PC-3 (cell line): ENCODE measurements around the gene GRWD1. TPM values are rescaled to one million over a fixed set of nuclear protein-coding genes. Genes with fewer than 3 reads are reported as not detected.
A peak's percentile ranks its signal among the peaks of the same experiment; 100 is the strongest.

Experiments
- ATAC-seq: fragments of 200-7000 bp; cut with Tn5 transposase; 2 replicates; pipeline ENCODE4 v1.9.1; 2020; ENCODE audit warnings: mild to moderate bottlenecking, moderate library complexity
- BruUV-seq: library from RNA; stranded (reverse); fragments of 400-500 nt; replicated peaks from 2 replicates; lab custom pipeline; 2021; lab: Mats Ljungman, UMichigan
- CTCF ChIA-PET: fragments of 300-600 bp; sonication (Branson Sonifier 250); formaldehyde crosslinking; loops from one replicate; lab custom pipeline; 2022; ENCODE audit warnings: antibody characterized with exemption; lab: Charles Lee
- POLR2A ChIA-PET: fragments of 300-600 bp; sonication (Branson Sonifier 250); formaldehyde crosslinking; loops from one replicate; lab custom pipeline; 2022; ENCODE audit warnings: antibody characterized with exemption; ENCODE audit not compliant: unreplicated experiment; lab: Charles Lee
- DNase-seq: peaks from one replicate; pipeline ENCODE4 v3.0.0-alpha.2; 2015
- H2AFZ ChIP-seq: fragments of 300-600 bp; sonication (generic); 2 replicates; pipeline ENCODE4 v1.6.0; 2016; ENCODE audit warnings: antibody characterized with exemption, low read length
- H3F3A ChIP-seq: fragments of 300-600 bp; sonication (generic); one replicate; pipeline ENCODE4 v1.6.0; 2017; ENCODE audit warnings: antibody characterized with exemption, low read length, control low read depth, mild to moderate bottlenecking; ENCODE audit not compliant: unreplicated experiment
- H3K27ac ChIP-seq: fragments of 300-600 bp; sonication (generic); 2 replicates; pipeline ENCODE4 v1.5.1; 2016; ENCODE audit warnings: mild to moderate bottlenecking, low read length
- H3K27me3 ChIP-seq: fragments of 300-600 bp; sonication (generic); 2 replicates; pipeline ENCODE4 v1.6.1; 2016; ENCODE audit warnings: low read length, mixed read lengths
- H3K36me3 ChIP-seq: fragments of 300-600 bp; sonication (generic); 2 replicates; pipeline ENCODE4 v1.6.1; 2016; ENCODE audit warnings: low read depth, mixed run types, low read length, mixed read lengths
- H3K4me1 ChIP-seq: fragments of 300-600 bp; sonication (generic); 2 replicates; pipeline ENCODE4 v1.5.1; 2016; ENCODE audit warnings: low read length; ENCODE audit not compliant: insufficient read depth
- H3K4me2 ChIP-seq: fragments of 300-600 bp; sonication (generic); 2 replicates; pipeline ENCODE4 v1.6.0; 2016; ENCODE audit warnings: low read length
- H3K4me3 ChIP-seq: fragments of 300-600 bp; sonication (generic); 2 replicates; pipeline ENCODE4 v1.5.1; 2016; ENCODE audit warnings: mild to moderate bottlenecking, low read length, mixed read lengths
- H3K79me2 ChIP-seq: fragments of 300-600 bp; sonication (generic); 2 replicates; pipeline ENCODE4 v1.6.1; 2017; ENCODE audit warnings: low read length, mixed read lengths
- H3K9ac ChIP-seq: fragments of 300-600 bp; sonication (generic); 2 replicates; pipeline ENCODE4 v1.6.0; 2016; ENCODE audit warnings: mild to moderate bottlenecking, low read length
- H3K9me2 ChIP-seq: fragments of 300-600 bp; sonication (generic); replicated peaks from 2 replicates; pipeline ENCODE4 v1.6.1; 2016; ENCODE audit warnings: mixed run types, low read length, mixed read lengths
- H3K9me3 ChIP-seq: fragments of 300-600 bp; sonication (generic); 2 replicates; pipeline ENCODE4 v1.6.1; 2016; ENCODE audit warnings: low read length, mixed read lengths
- H4K20me1 ChIP-seq: fragments of 300-600 bp; sonication (generic); 2 replicates; pipeline ENCODE4 v1.6.1; 2016; ENCODE audit warnings: low read length, mixed read lengths
- CTCF ChIP-seq: fragments of 300-600 bp; sonication (generic); conservative IDR thresholded peaks from 2 replicates; pipeline ENCODE4 v1.5.1; 2017; ENCODE audit warnings: antibody characterized with exemption, low read depth, mild to moderate bottlenecking, low read length
- EZH2 ChIP-seq: fragments of 300-600 bp; sonication (generic); IDR thresholded peaks from one replicate; pipeline ENCODE4 v1.6.1; 2017; ENCODE audit warnings: antibody characterized with exemption, mild to moderate bottlenecking, low read length; ENCODE audit not compliant: unreplicated experiment
- EZH2phosphoT487 ChIP-seq: fragments of 300-600 bp; sonication (generic); IDR thresholded peaks from 2 replicates; pipeline ENCODE4 v1.6.1; 2018; ENCODE audit warnings: mild to moderate bottlenecking, antibody characterized with exemption, low read length, borderline replicate concordance
- intact Hi-C: fragments of 100-400 bp; cut with micrococcal nuclease; formaldehyde crosslinking; loops from 2 replicates; pipeline ENCODE4 v1.9.0; 2023
- total RNA-seq: library from RNA; depleted of rRNA; stranded (reverse); fragments of >200 nt; gene quantifications from 2 replicates; pipeline ENCODE4 v1.2.3, GENCODE V29; 2014; rRNA removed

The GRWD1 gene
- total RNA-seq, 1 experiment from 2014 or later, result 33.2 TPM

- no peaks in the 10 kb centered on the region for H3K9me3 ChIP-seq
- no peaks in the 10 kb centered on the region for H4K20me1 ChIP-seq
- ATAC-seq (no peak), DNase-seq (peak; percentile 50)
- no peak overlapping the region for H2AFZ ChIP-seq
- BruUV-seq, result no TSS peak
- no peak overlapping the region for H3K9ac ChIP-seq
- intact Hi-C loops, result no loop called here
- H3K27ac ChIP-seq, result no peak overlapping the region
- ChIA-PET CTCF (interaction anchor here (0.6 to 1.3 kb wide), 14 partner anchors 14 to 260 kb away, joined by 4 to 50 read pairs (median 6); partner anchors contain the start of gene KDELR1), POLR2A (interaction anchor here (0.6 kb wide), 2 partner anchors 13 to 83 kb away, joined by 3 to 6 read pairs; no protein-coding TSS in a partner anchor)
- H3K9me2 ChIP-seq, result no peaks in the 10 kb centered on the region
- H3K4me1 ChIP-seq, result peaks cover 6% of the 10 kb centered on the region
- H3K27me3 ChIP-seq, result no peaks in the 10 kb centered on the region
- no peak overlapping the region for H3K4me2 ChIP-seq
- H3K4me3 ChIP-seq, result no peak overlapping the region
- TF ChIP-seq CTCF (peak; percentile 62), EZH2 (no peak), EZH2phosphoT487 (no peak)
- H3F3A ChIP-seq, result no peaks in the 10 kb centered on the region
- H3K36me3 ChIP-seq, result no peaks in the 10 kb centered on the region
- H3K79me2 ChIP-seq, result no peaks in the 10 kb centered on the region
Observed at GRCh38 chr19:48506138-48506733, 60.5 kb downstream of the GRWD1 start.

Other genes with a start within 250 kb of the GRWD1 start
- gene CARD8, start 190.1 kb upstream of the GRWD1 start, total RNA-seq, result 6.8 and 8.7 TPM in 2 replicates
- 0.29 and 0.40 TPM in 2 replicates for gene ZNF114, start 175.9 kb upstream of the GRWD1 start, total RNA-seq
- gene EMP3, start 120.4 kb upstream of the GRWD1 start, total RNA-seq, result 31.9 and 38.1 TPM in 2 replicates
- gene TMEM143, start 82.0 kb upstream of the GRWD1 start, total RNA-seq, result 1.3 and 7.1 TPM in 2 replicates
- not detected in 2 replicates for gene SYNGR4, start 81.6 kb upstream of the GRWD1 start, total RNA-seq
- 90.2 and 101 TPM in 2 replicates for gene KDELR1, start 54.4 kb upstream of the GRWD1 start, total RNA-seq
- 0.51 and 1.0 TPM in 2 replicates for gene GRIN2D, start 52.3 kb upstream of the GRWD1 start, total RNA-seq
- 1.4 and 2.2 TPM in 2 replicates for gene KCNJ14, start 9.6 kb downstream of the GRWD1 start, total RNA-seq
- gene CYTH2, start 23.4 kb downstream of the GRWD1 start, total RNA-seq, result 50.5 and 58.6 TPM in 2 replicates
- gene LMTK3, start 65.9 kb downstream of the GRWD1 start, total RNA-seq, result 4.8 and 8.3 TPM in 2 replicates
- gene SULT2B1, start 106.2 kb downstream of the GRWD1 start, total RNA-seq, result 4.8 and 6.7 TPM in 2 replicates
- not detected in 2 replicates for gene SPACA4, start 160.8 kb downstream of the GRWD1 start, total RNA-seq
- gene FAM83E, start 169.1 kb downstream of the GRWD1 start, total RNA-seq, result 4.6 and 4.7 TPM in 2 replicates
- gene RPL18, start 173.2 kb downstream of the GRWD1 start, total RNA-seq, result 1,237 and 1,503 TPM in 2 replicates
- 8.5 and 8.6 TPM in 2 replicates for gene SPHK2, start 173.5 kb downstream of the GRWD1 start, total RNA-seq
- gene DBP, start 191.4 kb downstream of the GRWD1 start, total RNA-seq, result 9.0 and 12.2 TPM in 2 replicates
- 0.63 and 4.1 TPM in 2 replicates for gene CA11, start 200.2 kb downstream of the GRWD1 start, total RNA-seq
- 0.18 and 0.81 TPM in 2 replicates for gene NTN5, start 227.0 kb downstream of the GRWD1 start, total RNA-seq
- gene FUT2, start 250.0 kb downstream of the GRWD1 start, total RNA-seq, result 0.69 TPM in 1 of 2 replicates, not detected in the other